CD4-positive, alpha-beta T cell (primary cell): Measurements from ENCODE around the gene BRK1. TPM values are rescaled to one million over a fixed set of nuclear protein-coding genes. Genes with fewer than 3 reads are reported as not detected.

Experiments
- ATAC-seq: fragments of 200-7000 bp; cut with Tn5 transposase; one replicate; pipeline ENCODE4 v1.10.0; 2022; ENCODE audit warnings: mild to moderate bottlenecking; ENCODE audit not compliant: poor library complexity
- CTCF ChIA-PET: fragments of 350-600 bp; sonication (Branson Sonifier 250); formaldehyde crosslinking; loops from one replicate; lab custom pipeline; 2021; ENCODE audit warnings: antibody characterized with exemption, inconsistent platforms; lab: Charles Lee
- POLR2A ChIA-PET: fragments of 350-600 bp; sonication (Branson Sonifier 250); formaldehyde crosslinking; loops from one replicate; lab custom pipeline; 2021; ENCODE audit warnings: antibody characterized with exemption, inconsistent platforms; lab: Charles Lee
- DNase-seq, 14 experiments: peaks; one replicate each; pipeline ENCODE4 v3.0.0-alpha.2; 2013 to 2020; ENCODE audit warnings: mixed read lengths in 2 of 14
- H3K27ac ChIP-seq, 2 donors: one replicate each; pipeline versions ENCODE4 v1.5.1 to v1.7.0; 2013; ENCODE audit warnings: low read length in 2 of 2, low read depth in 1 of 2, mild to moderate bottlenecking in 1 of 2
- H3K27me3 ChIP-seq, 2 experiments: 1 replicate in 1 of 2; 2 replicates in 1 of 2; pipeline versions ENCODE4 v1.6.1 to v1.7.0; 2013; ENCODE audit warnings: low read length in 2 of 2, control low read depth in 1 of 2, mild to moderate bottlenecking in 1 of 2, moderate library complexity in 1 of 2; ENCODE audit not compliant: insufficient read depth in 2 of 2, control insufficient read depth in 1 of 2
- H3K36me3 ChIP-seq: one replicate; pipeline ENCODE4 v1.6.1; 2013; ENCODE audit warnings: low read length, control low read depth; ENCODE audit not compliant: insufficient read depth
- H3K4me1 ChIP-seq: one replicate; pipeline ENCODE4 v1.6.1; 2013; ENCODE audit warnings: low read length, control low read depth; ENCODE audit not compliant: insufficient read depth
- H3K4me3 ChIP-seq: one replicate; pipeline ENCODE4 v1.5.1; 2013; ENCODE audit warnings: mild to moderate bottlenecking, low read length, moderate library complexity
- H3K9me3 ChIP-seq, 2 experiments: 1 replicate in 1 of 2; 2 replicates in 1 of 2; pipeline versions ENCODE4 v1.6.1 to v1.7.0; 2013; ENCODE audit warnings: low read length in 2 of 2, mild to moderate bottlenecking in 2 of 2, control low read depth in 1 of 2, moderate library complexity in 1 of 2; ENCODE audit not compliant: control insufficient read depth in 1 of 2, insufficient read depth in 1 of 2
- H3K27ac Mint-ChIP-seq: one replicate; pipeline ENCODE4 v1.8.0; 2020; ENCODE audit warnings: mixed read lengths
- H3K27me3 Mint-ChIP-seq: one replicate; pipeline ENCODE4 v1.8.0; 2021; ENCODE audit warnings: mixed read lengths
- H3K36me3 Mint-ChIP-seq: one replicate; pipeline ENCODE4 v1.8.0; 2021; ENCODE audit warnings: low read depth, mixed read lengths
- H3K4me1 Mint-ChIP-seq: one replicate; pipeline ENCODE4 v1.8.0; 2021; ENCODE audit warnings: low read depth, mixed read lengths
- H3K4me3 Mint-ChIP-seq: one replicate; pipeline ENCODE4 v1.8.0; 2020; ENCODE audit warnings: mild to moderate bottlenecking, mixed read lengths
- H3K9me3 Mint-ChIP-seq: one replicate; pipeline ENCODE4 v1.8.0; 2020; ENCODE audit warnings: mixed read lengths
- CTCF ChIP-seq: fragments of 200-600 bp; IDR thresholded peaks from one replicate; pipeline ENCODE4 v1.8.0; 2022; ENCODE audit warnings: antibody characterized with exemption, mild to moderate bottlenecking
- intact Hi-C, 2 experiments: fragments of 100-400 bp; cut with DNase I in 1 of 2; cut with micrococcal nuclease in 1 of 2; formaldehyde crosslinking; loops; one replicate each; pipeline versions ENCODE4 v1.15.1 to v1.9.0; 2023 to 2025; cut with DNase I, micrococcal nuclease
- total RNA-seq, 174 experiments: library from RNA in 2 of 174; stranded (reverse) in 2 of 174; gene quantifications; one replicate each; pipeline ENCODE4 v1.2.3 and lab custom pipeline; 2021 to 2026

Gene BRK1
- total RNA-seq, 2 experiments from 2014 or later: 33.1 to 33.8 TPM

GRCh38 chr3:10166213-10166604, 50.7 kb downstream of the BRK1 start:
- H3K36me3 Mint-ChIP-seq: peaks cover 18% of the 10 kb centered on the region
- Histone ChIP-seq H3K27me3 (no peaks in the 10 kb centered on the region), H3K4me1 (peaks cover 25% of the 10 kb centered on the region), H3K27ac (no peak overlapping the region), H3K36me3 (no peaks in the 10 kb centered on the region), H3K9me3 (peaks cover 5 to 13% of the 10 kb centered on the region in 2 experiments), H3K4me3 (no peak overlapping the region)
- no peaks in the 10 kb centered on the region for H3K27me3 Mint-ChIP-seq
- H3K27ac Mint-ChIP-seq: peak overlapping the region; percentile 12
- peaks cover 28% of the 10 kb centered on the region for H3K4me1 Mint-ChIP-seq
- ChIA-PET POLR2A (interaction anchor here (1.2 to 3.2 kb wide), 5 partner anchors 18 to 33 kb away, joined by 3 to 12 read pairs (median 5); partner anchors contain the start of gene VHL), CTCF (interaction anchor here (0.6 kb wide), 1 partner anchor 99 kb away, joined by 3 read pairs; no protein-coding TSS in a partner anchor)
- H3K9me3 Mint-ChIP-seq: peaks cover 7% of the 10 kb centered on the region
- TF ChIP-seq CTCF: no peak
- peak overlapping the region; percentile 61 for H3K4me3 Mint-ChIP-seq
- no peak for DNase-seq
- intact Hi-C loops: loop anchor here (5.0 kb wide), 2 partner anchors 36 to 76 kb away; no protein-coding TSS in a partner anchor
- ATAC-seq: no peak

- Mint-ChIP-seq H3K36me3 (peaks cover 20% of the 10 kb centered on the region), H3K27me3 (no peaks in the 10 kb centered on the region), H3K9me3 (peaks cover 7% of the 10 kb centered on the region), H3K4me3 (no peak overlapping the region), H3K4me1 (peaks cover 29% of the 10 kb centered on the region), H3K27ac (no peak overlapping the region)
- intact Hi-C loops: loop anchor here (5.0 kb wide), 2 partner anchors 33 to 73 kb away; no protein-coding TSS in a partner anchor
- Histone ChIP-seq H3K4me3 (no peak overlapping the region), H3K36me3 (no peaks in the 10 kb centered on the region), H3K9me3 (peaks cover 5 to 13% of the 10 kb centered on the region in 2 experiments), H3K27me3 (no peaks in the 10 kb centered on the region), H3K27ac (no peak overlapping the region), H3K4me1 (peaks cover 33% of the 10 kb centered on the region)
- ChIA-PET POLR2A (no interaction called here), CTCF (no interaction called here)
- no peak for TF ChIP-seq CTCF
- DNase-seq: no peak
- no peak for ATAC-seq
These were observed 53.6 kb downstream of the BRK1 start for GRCh38 chr3:10169000-10169496.

- Histone ChIP-seq H3K36me3 (no peaks in the 10 kb centered on the region), H3K9me3 (peaks cover 5 to 13% of the 10 kb centered on the region in 2 experiments), H3K4me1 (peaks cover 17% of the 10 kb centered on the region), H3K4me3 (no peak overlapping the region), H3K27me3 (no peaks in the 10 kb centered on the region), H3K27ac (no peak overlapping the region)
- peaks cover 25% of the 10 kb centered on the region for H3K4me1 Mint-ChIP-seq
- ATAC-seq (no peak), DNase-seq (no peak)
- no peak for TF ChIP-seq CTCF
- no peak overlapping the region for H3K4me3 Mint-ChIP-seq
- ChIA-PET CTCF (interaction anchor here (0.6 kb wide), 1 partner anchor 14 kb away, joined by 3 read pairs; no protein-coding TSS in a partner anchor), POLR2A (interaction anchor here (1.2 kb wide), 1 partner anchor 23 kb away, joined by 3 read pairs; no protein-coding TSS in a partner anchor)
- intact Hi-C loops: no loop called here
- peaks cover 7% of the 10 kb centered on the region for H3K9me3 Mint-ChIP-seq
- H3K36me3 Mint-ChIP-seq: peaks cover 20% of the 10 kb centered on the region
- no peaks in the 10 kb centered on the region for H3K27me3 Mint-ChIP-seq
- H3K27ac Mint-ChIP-seq: no peak overlapping the region
These were observed 55.5 kb downstream of the BRK1 start for GRCh38 chr3:10170915-10171478.
